ENCODE results near the gene NRN1L.

GRCh38 chr16:67862623-67863583 lies 21.8 kb upstream of the NRN1L start:
- TF ChIP-seq, protein P1, sequence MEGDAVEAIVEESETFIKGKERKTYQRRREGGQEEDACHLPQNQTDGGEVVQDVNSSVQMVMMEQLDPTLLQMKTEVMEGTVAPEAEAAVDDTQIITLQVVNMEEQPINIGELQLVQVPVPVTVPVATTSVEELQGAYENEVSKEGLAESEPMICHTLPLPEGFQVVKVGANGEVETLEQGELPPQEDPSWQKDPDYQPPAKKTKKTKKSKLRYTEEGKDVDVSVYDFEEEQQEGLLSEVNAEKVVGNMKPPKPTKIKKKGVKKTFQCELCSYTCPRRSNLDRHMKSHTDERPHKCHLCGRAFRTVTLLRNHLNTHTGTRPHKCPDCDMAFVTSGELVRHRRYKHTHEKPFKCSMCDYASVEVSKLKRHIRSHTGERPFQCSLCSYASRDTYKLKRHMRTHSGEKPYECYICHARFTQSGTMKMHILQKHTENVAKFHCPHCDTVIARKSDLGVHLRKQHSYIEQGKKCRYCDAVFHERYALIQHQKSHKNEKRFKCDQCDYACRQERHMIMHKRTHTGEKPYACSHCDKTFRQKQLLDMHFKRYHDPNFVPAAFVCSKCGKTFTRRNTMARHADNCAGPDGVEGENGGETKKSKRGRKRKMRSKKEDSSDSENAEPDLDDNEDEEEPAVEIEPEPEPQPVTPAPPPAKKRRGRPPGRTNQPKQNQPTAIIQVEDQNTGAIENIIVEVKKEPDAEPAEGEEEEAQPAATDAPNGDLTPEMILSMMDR (IDR thresholded peaks at IDR 0.05 in 2 of 3, conservative IDR thresholded peaks at IDR 0.05 in 1 of 3; ENCODE audit: borderline replicate concordance in 1 of 3, insufficient read depth in 1 of 3, low read depth in 2 of 3, low read length in 2 of 3): no peak
- TF ChIP-seq ATF3 (IDR thresholded peaks at IDR 0.05): no peak
- TF ChIP-seq REST (IDR thresholded peaks at IDR 0.05; ENCODE audit: low read depth): no peak
- no peak for TF ChIP-seq TCF7L2 (IDR thresholded peaks at IDR 0.05; ENCODE audit: borderline replicate concordance, extremely low read depth, insufficient read depth, insufficient read length)
- no peak for TF ChIP-seq ZBTB33 (IDR thresholded peaks at IDR 0.05; ENCODE audit: extremely low read depth, insufficient replicate concordance, low read length)
- TF ChIP-seq EZH2 (IDR thresholded peaks at IDR 0.05): no peak
- TF ChIP-seq POLR2A (IDR thresholded peaks at IDR 0.05; ENCODE audit: borderline replicate concordance, extremely low read depth, insufficient read depth, insufficient read length): no peak
- TF ChIP-seq CBX3 (IDR thresholded peaks at IDR 0.05; ENCODE audit: low read depth): no peak
- no peak for TF ChIP-seq SRF (IDR thresholded peaks at IDR 0.05; ENCODE audit: low read depth)
- no peak for TF ChIP-seq SIN3A (IDR thresholded peaks at IDR 0.05; ENCODE audit: low read depth)
- TF ChIP-seq YY1 (IDR thresholded peaks at IDR 0.05; ENCODE audit: extremely low read depth, insufficient replicate concordance, low read depth, low read length): no peak
- no peak for TF ChIP-seq POLR2AphosphoS5 (IDR thresholded peaks at IDR 0.05; ENCODE audit: low read depth, low read length)
- no peak for TF ChIP-seq JUND (IDR thresholded peaks at IDR 0.05)

Measured in HCT116 (cell line).